ENCODE results near the gene ITGB4. TPM values are rescaled to one million over a fixed set of nuclear protein-coding genes. Genes with fewer than 3 reads are reported as not detected.

The ITGB4 gene
- total RNA-seq, 4 donors from 2014 or later = 31.1 to 66.3 (median 41.8) TPM

GRCh38 chr17:75743625-75744206, 22.5 kb downstream of the ITGB4 start:
- no peak overlapping the region for H3K27ac ChIP-seq
- no peak for TF ChIP-seq POLR2AphosphoS5 (IDR thresholded peaks at IDR 0.05)
- TF ChIP-seq EP300 (IDR thresholded peaks at IDR 0.05) = no peak
- TF ChIP-seq POLR2A (IDR thresholded peaks at IDR 0.05) = no peak
- no peak for TF ChIP-seq CTCF (IDR thresholded peaks at IDR 0.05)
- no peaks in the 10 kb centered on the region for H3K27me3 ChIP-seq
- WGBS, 2 donors (ENCODE audit: low coverage in 1 of 2) = no CpG with 5 or more reads among the region's 25 CpGs
- H3K4me3 ChIP-seq = no peak overlapping the region
- H3K9me3 ChIP-seq = no peaks in the 10 kb centered on the region
- ATAC-seq = no peak
- peaks cover 0 to 49% of the 10 kb centered on the region in 2 donors for H3K36me3 ChIP-seq
- peaks cover 0 to 11% (median 0%) of the 10 kb centered on the region in 3 donors for H3K4me1 ChIP-seq

- Histone ChIP-seq H3K27me3 (no peaks in the 10 kb centered on the region), H3K4me1 (peaks cover 0 to 30% (median 0%) of the 10 kb centered on the region in 3 donors), H3K36me3 (peaks cover 0 to 48% of the 10 kb centered on the region in 2 donors), H3K4me3 (no peak overlapping the region), H3K9me3 (no peaks in the 10 kb centered on the region), H3K27ac (no peak overlapping the region)
- no CpG with 5 or more reads among the region's 9 CpGs for WGBS, 2 donors (ENCODE audit: low coverage in 1 of 2)
- no peak for ATAC-seq
- TF ChIP-seq POLR2AphosphoS5 (IDR thresholded peaks at IDR 0.05) = no peak
- TF ChIP-seq POLR2A (IDR thresholded peaks at IDR 0.05) = no peak
- TF ChIP-seq CTCF (IDR thresholded peaks at IDR 0.05) = no peak
These were observed 27.4 kb downstream of the ITGB4 start for GRCh38 chr17:75748706-75749105.

- 47% methylated on average over 7 of the region's 20 CpGs; no CpG with 5 or more reads in 1 of the 2 donors for WGBS, 2 donors (ENCODE audit: low coverage in 1 of 2)
- ATAC-seq = peak; percentile 70
- H3K9me3 ChIP-seq = no peaks in the 10 kb centered on the region
- peak overlapping the region in 1 of 2 donors; percentile 0 for H3K4me3 ChIP-seq
- H3K36me3 ChIP-seq = peaks cover 0 to 51% of the 10 kb centered on the region in 2 donors
- peaks cover 0 to 41% (median 10%) of the 10 kb centered on the region in 3 donors for H3K4me1 ChIP-seq
- TF ChIP-seq EP300 (IDR thresholded peaks at IDR 0.05) = no peak
- peak in 3 of 4 experiments; percentile 92 to 95 (median 92) for TF ChIP-seq CTCF (IDR thresholded peaks at IDR 0.05)
- H3K27me3 ChIP-seq = no peaks in the 10 kb centered on the region
- peak overlapping the region in 2 of 4 donors; percentile 13 to 16 for H3K27ac ChIP-seq
These were observed 28.5 kb downstream of the ITGB4 start for GRCh38 chr17:75749545-75750389.

DNA sequence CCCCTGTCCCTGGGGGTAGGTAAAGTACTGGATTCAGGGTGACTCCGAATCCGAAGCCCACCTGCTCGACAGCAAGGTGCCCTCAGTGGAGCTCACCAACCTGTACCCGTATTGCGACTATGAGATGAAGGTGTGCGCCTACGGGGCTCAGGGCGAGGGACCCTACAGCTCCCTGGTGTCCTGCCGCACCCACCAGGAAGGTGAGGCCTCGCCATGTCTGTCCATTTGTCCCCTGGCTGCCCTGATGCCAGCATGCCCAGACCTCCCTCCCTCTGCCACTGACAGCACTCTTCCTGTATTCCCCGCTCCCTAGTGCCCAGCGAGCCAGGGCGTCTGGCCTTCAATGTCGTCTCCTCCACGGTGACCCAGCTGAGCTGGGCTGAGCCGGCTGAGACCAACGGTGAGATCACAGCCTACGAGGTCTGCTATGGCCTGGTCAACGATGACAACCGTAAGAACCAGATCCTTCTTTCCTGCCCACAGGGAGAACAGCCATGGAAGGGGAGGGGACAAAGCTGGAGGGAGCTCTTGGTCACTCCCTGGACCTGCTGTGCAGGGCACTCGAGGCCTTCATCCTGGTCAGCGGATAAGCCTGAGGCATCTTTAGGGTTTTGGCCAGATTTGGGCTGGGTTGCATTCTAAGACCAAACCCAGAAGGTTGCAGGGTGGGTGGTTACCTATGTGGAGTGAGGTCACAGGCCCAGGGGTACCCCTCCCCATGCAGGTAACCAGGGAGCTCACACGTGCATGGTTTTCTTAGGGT, 29.6 kb downstream of the ITGB4 start:
- Histone ChIP-seq H3K27ac (peak overlapping the region in 1 of 4 donors; percentile 13), H3K36me3 (peaks cover 0 to 62% of the 10 kb centered on the region in 2 donors), H3K9me3 (no peaks in the 10 kb centered on the region), H3K27me3 (no peaks in the 10 kb centered on the region), H3K4me3 (no peak overlapping the region), H3K4me1 (peaks cover 0 to 49% (median 12%) of the 10 kb centered on the region in 3 donors)
- ATAC-seq = no peak
- WGBS, 2 donors (ENCODE audit: low coverage in 1 of 2) = 80% methylated on average over 1 of the region's 23 CpGs
- TF ChIP-seq CTCF (IDR thresholded peaks at IDR 0.05) = no peak
- TF ChIP-seq EP300 (IDR thresholded peaks at IDR 0.05) = no peak
- no peak for TF ChIP-seq POLR2A (IDR thresholded peaks at IDR 0.05)
- TF ChIP-seq POLR2AphosphoS5 (IDR thresholded peaks at IDR 0.05) = no peak

Data from gastroesophageal sphincter (tissue), 4 donors.